ENCODE measurements around the gene RNASE13.
"Not testable (repeated sequence)": the region's sequence is repeated elsewhere in the genome, so short reads cannot be mapped to it uniquely, and the experiment has no call there.

DNA sequence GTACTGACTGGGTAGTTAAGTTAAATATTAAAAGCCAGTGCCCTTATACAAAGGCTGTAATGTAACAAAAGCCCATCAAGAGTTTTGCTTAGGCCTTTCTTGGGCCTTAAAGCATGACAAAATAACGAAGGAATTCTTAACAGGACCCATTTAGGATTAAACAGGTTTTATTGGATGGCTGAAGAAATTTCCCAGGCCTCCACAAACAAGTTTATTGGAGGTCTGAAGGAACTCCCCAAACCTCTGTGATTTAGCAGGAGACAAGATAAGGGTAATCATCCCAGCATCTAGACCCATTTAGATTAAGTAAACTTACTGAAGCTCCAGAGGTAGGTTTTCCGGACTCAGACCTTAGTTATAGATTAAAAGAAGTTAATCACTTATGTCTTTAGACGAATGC, 24.9 kb downstream of the RNASE13 start:
- TF ChIP-seq POLR2A, CTCF (IDR thresholded peaks at IDR 0.05): not testable (repeated sequence)

Measured in body of pancreas (tissue), 4 donors.